Non-pigmented ciliary epithelial cell (primary cell): Measurements from ENCODE around the gene LRCOL1.
A peak's percentile ranks its signal among the peaks of the same experiment; 100 is the strongest.

Experiments
- DNase-seq: peaks from one replicate; pipeline ENCODE4 v3.0.0-alpha.2; 2010; ENCODE audit warnings: low read depth

The LRCOL1 gene

GRCh38 chr12:132619071-132619385 is 8.6 kb upstream of the LRCOL1 start:
- DNase-seq, result no peak

- no peak for DNase-seq
Measured at GRCh38 chr12:132618683-132619043, 8.3 kb upstream of the LRCOL1 start, which contains the start of gene P2RX2. Gene P2RX2 (plus strand): TSS chr12:132618776. CDS start chr12:132618817, 41 bp downstream.

DNA sequence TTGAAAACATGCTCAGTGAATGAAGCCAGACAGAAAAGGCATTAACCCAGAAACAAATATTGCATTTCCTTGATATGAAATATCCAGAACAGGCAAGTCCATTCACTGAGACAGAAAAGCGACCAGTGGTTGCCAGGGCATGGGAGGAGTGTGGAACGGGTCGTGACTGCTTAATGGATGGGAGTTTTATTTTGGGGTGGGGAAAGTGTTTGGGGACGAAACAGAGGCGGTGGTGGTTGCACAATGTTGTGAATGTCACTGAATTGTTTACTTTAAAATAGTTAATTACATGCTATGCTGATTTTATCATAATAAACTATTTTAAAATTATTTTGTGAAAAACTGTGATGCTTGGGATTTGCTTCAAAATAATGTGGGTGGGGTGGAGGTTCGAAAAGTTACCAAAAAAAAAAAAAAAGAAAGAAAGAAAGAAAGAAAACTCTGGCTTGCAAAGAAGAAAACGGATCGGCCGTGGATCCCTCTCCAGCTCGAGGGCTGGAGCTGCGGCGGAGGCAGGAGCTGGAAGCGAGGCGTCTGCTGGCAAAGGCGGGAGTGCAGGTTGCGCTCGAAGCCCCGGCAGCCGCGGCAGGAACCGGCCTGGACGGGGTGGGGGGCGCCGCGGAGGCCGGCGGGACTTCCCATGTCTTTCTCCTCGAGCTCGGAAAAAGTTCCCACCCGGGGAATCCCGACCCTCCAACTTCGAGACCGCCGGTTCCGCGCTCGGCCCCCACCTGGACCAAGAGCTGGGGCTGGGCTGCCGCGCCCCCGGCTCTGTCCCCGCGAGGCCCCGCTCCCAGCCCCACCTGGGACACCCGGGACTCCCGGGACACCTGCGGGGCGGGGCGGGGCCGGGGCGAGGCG is 7.7 kb upstream of the LRCOL1 start:
- no peak for DNase-seq

DNA sequence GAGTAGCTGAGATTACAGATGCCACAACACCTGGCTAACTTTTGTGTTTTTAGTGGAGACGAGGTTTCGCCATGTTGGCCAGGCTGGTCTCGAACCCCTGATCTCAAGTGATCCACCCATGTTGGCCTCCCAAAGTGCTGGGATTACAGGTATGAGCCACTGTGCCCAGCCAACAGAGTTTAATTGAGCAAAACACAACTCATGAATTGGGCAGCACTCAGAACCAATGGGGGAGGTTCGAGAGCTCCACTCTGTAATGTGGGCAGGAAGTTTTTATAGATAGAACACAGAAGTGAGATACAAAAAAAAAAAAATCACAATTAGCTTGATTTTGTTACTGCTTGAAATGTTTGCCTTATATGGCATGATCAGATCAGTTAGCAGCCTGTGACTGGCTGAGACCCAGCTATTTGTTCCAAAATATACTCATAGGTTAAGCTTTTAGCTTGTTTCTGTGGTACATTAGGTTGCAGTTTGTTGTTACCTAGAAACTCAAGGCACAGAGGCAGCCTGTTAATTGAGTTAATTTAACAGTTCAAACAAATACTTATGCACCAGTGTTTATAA is 6.8 kb upstream of the LRCOL1 start:
- no peak for DNase-seq

DNA sequence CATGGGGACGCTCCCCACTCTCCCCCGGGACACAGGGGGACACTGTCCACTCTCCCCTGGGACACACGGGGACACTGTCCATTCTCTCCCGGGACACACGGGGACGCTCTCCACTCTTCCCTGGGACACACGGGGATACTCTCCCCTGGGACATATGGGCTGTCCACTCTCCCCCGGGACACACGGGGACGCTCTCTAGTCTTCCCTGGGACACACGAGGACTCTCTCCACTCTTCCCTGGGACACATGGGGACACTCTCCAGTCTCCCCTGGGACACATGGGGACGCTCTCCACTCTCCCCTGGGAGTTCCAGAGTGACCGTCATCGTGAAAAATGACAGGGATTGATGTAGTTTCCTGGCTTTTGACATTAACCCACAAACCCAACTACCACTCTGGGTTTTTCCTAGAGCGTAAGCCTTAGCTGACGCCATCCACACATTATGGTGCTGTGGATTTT is 5.2 kb upstream of the LRCOL1 start:
- DNase-seq, result no peak

GRCh38 chr12:132614861-132615578 is 4.6 kb upstream of the LRCOL1 start:
- peak; percentile 45 for DNase-seq

DNA sequence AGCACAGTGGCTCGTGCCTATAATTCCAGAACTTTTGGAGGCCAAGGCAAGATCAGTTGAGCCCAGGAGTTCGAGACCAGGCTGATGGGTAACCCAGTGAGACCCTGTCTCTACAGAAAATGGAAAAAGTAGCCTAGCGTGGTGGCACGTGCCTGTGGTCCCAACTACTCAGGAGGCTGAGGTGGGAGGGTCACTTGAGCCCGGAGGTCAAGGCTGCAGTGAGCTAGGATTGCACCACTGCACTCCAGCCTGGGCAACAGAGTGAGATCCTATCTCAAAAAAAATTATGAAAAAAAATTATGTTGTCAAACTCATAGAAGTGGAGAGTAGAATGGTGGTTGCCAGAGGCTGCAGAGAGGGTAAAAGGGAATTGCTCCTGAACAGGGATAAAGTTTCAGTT is 3.6 kb upstream of the LRCOL1 start:
- no peak for DNase-seq

- no peak for DNase-seq
Measured at GRCh38 chr12:132611620-132612019, 1.2 kb upstream of the LRCOL1 start.

DNA sequence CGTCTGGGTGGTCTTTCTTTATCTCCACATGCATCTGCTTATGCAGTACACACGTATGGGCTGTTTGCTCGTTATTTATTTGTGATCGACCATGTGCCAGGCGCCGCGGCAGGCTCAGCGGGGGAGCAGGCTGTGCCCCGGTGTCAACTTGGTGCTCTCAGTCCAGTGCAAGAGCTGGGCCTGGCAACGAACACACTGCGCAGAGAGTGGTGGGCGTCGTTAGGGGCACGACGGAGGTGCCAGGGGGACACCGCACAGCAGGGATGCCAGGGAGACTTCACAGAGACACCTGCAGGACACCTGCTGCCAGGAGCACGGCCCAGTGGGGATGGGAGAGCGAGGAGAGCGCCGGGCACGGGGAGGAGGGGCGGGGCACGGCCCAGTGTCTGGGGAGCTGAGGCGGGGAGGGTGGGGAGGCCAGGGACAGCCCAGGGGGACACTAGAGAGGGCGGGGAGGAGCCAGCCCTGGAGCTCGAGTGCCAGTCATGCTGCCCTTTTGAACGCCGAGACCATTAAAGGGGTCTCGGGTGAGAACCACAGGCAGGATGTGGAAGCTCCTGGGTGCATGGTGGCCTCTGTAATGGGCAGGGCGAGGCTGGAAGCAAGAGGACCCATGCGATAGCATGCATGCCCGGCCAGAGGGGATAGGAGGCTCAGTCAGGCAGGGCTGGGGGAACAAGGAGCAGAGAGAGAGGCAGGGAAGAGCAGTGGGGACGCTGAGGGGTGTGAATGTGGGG is 652 bp upstream of the LRCOL1 start:
- no peak for DNase-seq

- DNase-seq, result no peak
Measured at GRCh38 chr12:132608231-132609171, 1.9 kb downstream of the LRCOL1 start.

GRCh38 chr12:132606927-132607326 is 3.5 kb downstream of the LRCOL1 start:
- no peak for DNase-seq

DNA sequence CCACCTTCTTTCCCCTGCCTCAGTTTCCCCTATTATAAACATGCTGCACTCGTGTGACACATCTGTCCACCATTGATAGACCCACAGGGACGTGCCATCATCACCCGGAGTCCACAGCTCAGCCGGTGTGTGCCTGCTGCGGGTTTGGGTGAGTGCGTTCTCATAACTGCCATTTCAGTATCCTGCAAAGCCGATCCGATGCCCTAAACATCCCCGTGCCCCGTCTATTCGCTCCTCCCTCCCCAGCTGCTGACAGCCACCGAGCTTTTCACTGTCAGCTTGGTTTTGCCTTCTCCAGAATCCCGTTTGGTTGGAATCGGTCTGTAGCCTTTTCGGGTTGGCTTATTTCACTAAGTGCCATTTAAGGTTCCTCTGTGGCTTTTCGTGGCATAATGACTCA is 3.9 kb downstream of the LRCOL1 start:
- no peak for DNase-seq

GRCh38 chr12:132605892-132606291 is 4.5 kb downstream of the LRCOL1 start:
- DNase-seq, result no peak

- no peak for DNase-seq
Measured at GRCh38 chr12:132604668-132605441, 5.5 kb downstream of the LRCOL1 start.

GRCh38 chr12:132604151-132604618 is 6.2 kb downstream of the LRCOL1 start:
- DNase-seq, result no peak

DNA sequence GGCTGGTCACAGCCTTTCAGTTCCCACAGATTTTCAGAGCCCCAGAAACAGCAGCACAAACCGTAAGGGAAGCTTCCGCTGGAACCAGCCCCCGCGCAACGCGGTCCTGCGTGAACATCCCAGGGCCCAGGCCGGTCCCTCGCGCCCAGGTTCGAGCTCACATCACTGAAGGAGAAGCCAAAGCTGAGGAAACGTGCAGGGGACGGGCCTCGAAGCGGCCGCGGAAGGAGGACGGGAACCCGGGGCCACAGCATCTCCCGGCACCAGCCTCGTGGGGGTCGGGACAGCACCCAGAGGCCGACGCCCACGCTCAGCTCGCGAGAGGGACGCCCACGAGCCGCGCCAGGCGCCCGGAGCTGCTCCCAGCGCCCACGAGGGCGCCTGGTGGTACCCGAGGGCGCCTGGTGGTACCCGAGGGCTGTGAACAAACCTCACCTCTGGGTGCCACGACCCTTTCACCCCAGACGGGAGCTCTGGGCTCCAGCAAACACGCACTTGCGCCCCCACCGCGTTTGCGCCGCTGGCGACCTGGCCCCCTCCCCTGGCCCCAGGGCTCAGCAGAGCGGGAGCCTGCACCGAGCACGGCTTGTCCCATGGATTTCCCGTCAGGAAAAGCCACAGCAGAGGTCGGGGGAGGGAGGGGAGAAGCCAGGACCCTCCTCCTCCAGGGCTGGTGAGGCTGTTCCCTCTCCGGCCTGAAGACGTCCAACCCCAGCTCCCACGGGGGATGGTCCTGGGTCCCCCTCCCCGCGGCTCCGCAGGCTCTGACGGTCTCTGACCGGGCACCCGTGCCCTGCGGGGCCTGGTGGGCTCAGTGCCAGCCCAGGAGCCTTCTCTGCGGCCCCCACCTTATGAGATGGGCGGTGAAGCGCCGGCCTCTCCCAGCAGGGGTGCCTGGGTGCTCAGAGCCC is 6.9 kb downstream of the LRCOL1 start:
- DNase-seq, result no peak

- DNase-seq, result no peak
Measured at GRCh38 chr12:132602572-132603239, 7.7 kb downstream of the LRCOL1 start.

DNA sequence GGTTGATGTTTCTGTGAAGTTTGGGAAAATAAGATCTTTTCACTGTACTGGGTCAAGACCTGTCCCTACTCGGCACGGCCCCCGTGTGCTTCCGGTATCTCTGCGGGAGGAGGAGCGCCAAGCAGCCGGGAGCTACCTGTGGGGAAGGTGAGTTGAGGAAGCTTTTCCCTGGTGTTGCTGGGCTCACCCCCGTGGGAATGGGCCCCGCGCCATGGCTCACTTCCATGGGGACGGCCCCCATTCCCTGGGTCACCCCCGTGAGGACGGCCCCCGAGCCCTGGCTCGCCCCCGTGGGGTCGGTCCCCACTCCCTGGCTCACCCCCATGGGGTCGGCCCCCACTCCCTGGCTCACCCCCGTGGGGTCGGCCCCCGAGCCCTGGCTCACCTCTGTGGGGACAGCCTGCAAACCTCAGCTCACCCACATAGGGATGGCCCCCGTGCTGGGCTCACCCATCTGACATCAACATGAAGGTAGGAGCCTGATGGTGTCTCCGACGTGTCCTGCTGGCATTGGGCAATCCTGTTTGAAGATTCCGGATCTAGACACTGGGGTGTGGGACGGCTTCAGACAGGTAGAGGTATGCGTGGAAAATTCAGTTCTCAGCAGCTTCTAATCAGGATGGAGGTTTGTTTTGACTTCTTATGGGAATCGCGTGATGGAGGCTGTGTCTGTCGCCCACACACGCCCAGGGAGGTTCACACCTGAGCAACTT is 9.1 kb downstream of the LRCOL1 start:
- DNase-seq, result no peak
